Measurements from ENCODE around the gene PDCD1.
"Not testable (repeated sequence)": the region's sequence is repeated elsewhere in the genome, so short reads cannot be mapped to it uniquely, and the experiment has no call there.

The PDCD1 gene

GRCh38 chr2:241851325-241852115 is 7.2 kb downstream of the PDCD1 start:
- ATAC-seq = no peak

DNA sequence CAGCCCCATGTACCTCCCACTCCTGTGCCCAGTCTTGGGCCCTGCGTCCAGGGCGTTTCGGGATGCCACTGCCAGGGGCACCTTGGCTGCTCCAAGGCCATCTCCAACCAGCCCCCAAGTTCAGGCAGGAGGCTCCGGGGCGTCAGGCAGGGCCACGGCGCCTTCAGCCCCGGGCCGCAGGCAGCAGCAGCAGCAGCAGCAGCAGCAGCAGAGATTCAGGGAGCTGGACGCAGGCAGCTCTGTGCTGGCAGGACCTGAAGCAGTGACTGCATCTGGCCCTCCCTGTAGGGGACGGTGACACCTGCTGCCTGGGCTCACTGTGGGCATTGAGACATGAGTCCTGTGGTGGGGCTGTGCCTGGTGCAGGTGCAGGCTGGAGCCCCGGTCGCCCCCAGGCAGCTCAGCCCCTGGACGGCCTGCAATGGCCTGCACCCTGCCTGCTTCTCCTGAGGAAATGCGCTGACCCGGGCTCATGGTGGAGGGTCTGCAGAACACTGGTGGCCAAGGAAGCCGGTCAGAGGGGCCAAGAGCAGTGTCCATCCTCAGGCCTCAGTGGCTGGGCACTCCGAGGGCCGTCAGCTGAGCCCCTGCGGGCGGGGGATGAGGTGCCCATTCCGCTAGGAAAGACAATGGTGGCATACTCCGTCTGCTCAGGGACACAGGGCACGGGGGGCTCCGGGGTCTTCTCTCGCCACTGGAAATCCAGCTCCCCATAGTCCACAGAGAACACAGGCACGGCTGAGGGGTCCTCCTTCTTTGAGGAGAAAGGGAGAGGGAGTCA is 8.0 kb downstream of the PDCD1 start:
- no peak for ATAC-seq

DNA sequence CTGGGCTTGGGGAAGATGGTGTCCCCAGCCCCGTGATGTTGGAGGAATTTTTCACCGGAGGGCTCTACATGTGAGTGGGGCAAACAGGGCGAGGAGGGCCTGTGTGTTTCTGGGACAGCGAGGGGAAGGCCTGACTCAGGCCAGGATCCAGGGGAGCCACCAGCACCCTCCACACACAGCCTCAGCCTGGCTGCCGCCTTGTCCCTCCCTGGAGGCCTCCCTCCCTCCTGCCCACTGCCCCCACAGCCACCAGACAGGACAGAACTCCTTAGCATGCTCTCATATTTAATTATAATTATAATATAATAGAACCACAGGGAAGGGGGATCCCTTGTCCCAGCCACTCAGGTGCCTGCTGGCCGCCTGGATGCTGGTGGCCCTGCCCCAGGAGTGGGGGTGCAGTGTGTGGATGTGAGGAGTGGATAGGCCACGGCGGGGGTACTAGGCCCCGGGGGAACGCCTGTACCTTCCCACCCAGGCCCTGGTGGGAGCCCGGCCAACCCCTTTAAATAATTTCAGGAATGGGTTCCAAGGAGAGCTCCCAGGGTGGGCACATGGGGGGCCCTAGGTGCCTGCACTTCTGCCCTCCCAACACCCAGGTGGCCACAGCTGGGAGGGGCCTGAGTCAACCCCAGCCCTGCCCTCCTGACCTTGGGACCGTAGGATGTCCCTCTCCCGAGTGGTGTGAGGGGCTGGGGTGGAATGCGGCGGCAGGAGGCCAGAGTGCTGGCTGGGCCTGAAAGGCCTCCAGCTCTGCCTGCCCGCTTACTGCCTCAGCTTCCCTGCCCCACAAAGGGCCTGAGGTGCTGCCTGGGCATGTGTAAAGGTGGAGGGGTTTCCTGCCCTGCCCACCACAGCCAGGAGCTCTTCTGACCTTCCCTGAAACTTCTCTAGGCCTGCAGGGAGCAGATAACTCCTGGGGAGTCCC is 8.8 kb downstream of the PDCD1 start:
- ATAC-seq = no peak

- ATAC-seq = no peak
These were observed 9.7 kb downstream of the PDCD1 start for GRCh38 chr2:241848761-241849615.

DNA sequence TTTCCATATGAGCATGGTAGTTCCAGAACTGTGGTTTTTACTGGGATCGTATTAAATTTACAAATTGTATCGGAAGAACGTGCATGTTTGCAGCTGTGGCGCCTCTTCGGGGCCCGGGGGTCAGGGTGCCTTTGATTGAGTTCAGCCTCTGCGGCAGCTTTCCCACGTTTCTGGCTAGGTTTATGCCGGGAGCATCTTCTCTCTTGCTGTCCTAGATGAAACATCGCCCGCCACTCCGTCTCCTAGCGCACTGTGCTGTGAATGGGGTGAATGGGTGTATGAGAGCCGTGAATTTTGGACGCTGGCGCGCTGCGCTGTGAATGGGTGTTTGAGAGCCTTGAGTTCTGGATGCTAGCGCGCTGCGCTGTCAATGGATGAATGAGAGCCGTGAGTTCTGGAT is 12.3 kb downstream of the PDCD1 start:
- no peak for ATAC-seq

DNA sequence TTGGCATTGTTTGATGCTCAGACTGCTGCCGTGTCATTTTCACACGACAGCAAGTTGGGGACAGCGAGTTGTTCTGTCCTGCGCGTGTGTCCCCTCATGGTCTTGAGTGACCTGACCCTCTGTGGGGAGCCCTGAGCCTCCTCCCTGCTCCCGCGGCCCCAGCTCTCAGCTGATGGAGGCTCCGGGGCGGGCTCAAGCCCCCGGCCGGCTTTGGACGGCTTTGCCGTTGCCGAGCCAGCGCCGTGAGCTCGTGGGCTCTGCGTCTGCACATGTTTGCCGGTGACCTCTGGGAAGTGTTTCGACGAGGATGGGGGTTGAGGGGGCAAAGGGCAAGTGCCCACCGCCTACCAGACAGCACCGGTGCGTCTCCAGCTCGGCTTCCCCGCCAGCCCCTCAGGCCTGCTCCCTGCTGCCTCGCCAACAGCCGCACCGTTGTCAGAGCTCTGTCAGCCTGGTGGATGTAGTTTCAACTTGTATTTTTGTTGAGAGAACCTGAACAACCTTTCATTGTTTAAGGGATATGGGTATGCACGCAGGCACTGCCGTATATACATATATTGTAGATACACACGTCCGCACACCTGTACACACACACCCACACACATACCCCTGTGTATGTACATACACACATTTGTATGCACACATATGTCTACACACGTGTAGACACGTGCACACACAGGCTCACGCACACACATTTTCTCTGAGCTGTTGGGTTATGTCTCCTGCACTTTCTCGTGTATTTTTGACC is 13.7 kb downstream of the PDCD1 start:
- ATAC-seq = no peak

DNA sequence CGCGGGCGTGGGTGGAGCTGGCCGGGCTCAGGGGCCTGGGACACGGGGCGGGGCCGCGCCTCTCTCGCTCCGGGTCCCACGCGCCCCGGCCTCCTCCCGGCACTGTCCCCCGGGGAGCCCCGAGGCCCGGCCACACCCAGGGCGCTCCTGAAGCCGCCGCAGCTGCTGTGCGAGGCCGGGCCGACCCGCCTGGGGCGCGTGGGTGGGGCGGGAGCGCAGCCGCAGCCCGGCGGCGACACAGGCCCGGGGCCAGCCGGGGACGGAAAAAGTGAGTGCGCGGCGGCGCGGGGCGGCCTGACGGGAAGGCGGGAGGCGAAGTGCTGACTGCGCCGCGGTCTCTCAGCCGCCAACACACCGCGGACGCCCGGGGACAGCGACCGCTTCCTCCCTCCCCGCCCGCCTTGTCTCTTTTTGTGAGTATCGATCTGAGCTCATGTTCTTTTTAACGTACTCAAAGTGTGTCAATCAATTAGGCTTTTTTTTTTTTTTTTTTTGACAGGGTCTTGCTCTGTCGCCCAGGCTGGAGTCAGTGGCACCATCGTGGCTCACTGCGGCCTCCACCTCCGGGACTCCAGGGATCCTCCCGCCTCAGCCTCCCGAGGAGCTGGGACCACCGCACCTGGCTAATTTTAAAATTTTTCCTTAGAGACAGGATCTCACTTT is 14.5 kb downstream of the PDCD1 start:
- ATAC-seq = peak; percentile 83 to 85

DNA sequence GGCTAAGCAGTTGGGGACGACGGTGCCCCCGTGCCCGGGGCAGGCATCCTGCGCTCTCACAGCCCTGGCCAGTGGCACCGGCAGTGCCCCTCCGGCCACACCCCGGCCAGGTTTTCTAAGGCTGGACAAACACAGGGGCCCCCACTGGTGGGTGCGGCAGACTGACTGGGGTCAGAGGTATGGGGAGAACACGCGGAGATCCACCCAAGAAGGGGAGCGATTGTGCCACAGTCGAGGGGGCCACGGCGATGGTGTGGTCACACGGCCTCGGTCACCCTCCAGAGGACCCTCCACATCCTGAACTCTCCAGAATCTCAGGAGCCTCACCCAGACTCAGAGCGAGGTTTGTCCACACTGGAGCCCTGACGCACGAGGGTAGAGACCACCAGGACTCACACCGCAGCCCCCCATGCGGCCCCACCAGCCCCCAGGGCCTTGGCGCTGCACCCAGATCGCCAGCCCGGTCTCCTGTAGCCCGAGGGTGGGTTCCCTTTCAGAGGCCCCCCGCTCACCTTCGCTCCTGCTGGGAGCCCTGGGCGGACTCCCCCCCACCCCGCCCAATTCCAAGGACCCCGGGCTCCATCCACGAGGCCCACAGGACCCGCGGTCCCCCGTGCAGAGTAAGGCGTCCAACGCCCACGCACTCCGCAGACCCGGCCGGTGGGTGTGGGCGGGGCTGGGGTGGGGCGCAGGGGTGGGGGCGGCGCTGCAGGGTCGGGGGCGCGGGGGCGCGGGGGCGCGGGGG is 15.2 kb downstream of the PDCD1 start:
- ATAC-seq = no peak

DNA sequence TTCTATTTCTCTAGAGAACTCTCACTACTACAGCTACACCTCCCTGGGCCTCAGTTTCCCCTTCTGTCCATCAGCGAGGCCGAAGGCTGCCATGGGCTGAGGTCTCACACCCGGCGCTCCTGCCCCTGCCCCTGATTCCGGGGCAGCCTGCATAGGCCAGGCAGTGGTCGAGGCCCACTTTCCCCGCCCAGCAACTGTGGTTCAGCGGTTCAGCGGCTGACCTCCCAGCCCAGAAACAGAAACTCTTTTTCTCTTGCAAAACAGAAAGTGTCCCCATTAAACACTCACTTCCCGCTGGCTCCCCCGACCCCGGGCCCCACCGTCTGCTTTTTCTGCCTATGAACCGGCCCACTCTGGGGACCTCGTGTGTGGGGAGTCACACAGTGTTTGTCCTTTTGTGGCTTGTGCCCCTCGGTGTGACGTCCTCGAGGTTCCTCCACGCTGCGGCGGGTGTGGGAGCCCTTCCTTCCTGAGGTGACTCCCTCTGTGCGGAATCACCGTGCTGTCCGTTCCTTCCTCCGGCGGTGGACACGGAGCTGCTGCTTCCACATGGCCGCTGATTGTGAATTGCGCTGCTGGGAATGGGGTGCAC is 16.0 kb downstream of the PDCD1 start:
- peak; percentile 13 to 31 for ATAC-seq

GRCh38 chr2:241842067-241842415 is 16.7 kb downstream of the PDCD1 start:
- no peak for ATAC-seq

GRCh38 chr2:241841181-241842066 is 17.3 kb downstream of the PDCD1 start:
- ATAC-seq = no peak

- ATAC-seq = no peak
These were observed 21.3 kb downstream of the PDCD1 start for GRCh38 chr2:241837197-241837965.

GRCh38 chr2:241836292-241836691 is 22.4 kb downstream of the PDCD1 start:
- no peak for ATAC-seq

DNA sequence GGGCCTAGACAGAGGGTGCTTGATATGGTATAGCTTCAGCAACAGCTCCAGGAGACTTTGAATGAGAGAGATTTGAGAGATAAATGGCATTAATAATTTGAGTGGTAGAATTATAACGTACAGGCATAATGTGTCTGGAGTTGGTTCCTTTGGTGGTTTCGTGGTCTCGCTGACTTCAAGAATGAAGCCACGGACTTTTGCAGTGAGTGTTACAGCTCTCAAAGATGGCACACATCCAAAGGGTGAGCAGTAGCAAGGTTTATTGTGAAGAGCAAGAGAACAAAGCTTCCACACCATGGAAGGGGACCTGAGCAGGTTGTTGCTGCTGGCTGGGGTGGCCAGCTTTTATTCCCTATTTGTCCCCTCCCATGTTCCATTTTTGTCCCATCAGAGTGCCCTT is 23.1 kb downstream of the PDCD1 start:
- no peak for ATAC-seq

- ATAC-seq = no peak
These were observed 24.0 kb downstream of the PDCD1 start for GRCh38 chr2:241834527-241835210.

DNA sequence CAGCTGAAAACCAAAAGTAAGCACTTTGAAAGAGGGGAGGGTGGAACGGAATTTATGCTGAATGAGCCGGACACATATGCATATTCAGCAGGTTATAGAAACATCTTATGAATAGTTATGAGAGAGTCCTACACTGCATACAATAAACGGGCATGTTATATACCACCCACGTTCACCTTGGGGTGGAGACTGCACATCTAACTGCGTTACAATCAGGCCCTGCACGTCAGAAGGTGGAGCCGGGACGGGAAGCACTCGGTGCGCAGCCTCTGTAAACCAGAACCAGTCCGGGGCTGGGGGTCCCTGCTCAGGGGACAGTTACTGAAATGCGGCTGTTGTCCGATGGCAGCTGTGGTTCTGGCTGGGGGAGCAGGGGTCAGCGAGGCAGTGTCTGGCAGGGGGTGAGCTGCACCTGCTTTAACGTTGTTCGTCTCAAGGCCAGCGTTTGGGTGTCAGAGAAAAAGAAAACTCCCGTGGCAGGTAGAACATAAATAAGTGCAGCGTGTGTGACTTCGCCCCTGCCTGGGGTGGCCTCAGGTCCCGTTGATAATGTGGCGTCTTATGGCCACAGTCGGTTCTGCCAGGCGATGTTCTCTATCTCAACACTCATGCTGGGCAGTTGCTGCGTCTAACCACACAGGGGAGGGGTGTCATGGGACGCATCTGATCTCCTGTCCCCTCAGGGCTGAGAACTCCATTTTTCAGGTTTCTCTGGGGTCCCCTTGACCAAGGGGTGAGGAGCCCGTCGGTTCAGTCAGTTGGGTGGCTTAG is 24.8 kb downstream of the PDCD1 start:
- not testable (repeated sequence) for ATAC-seq

Data from activated CD4-positive, CD25-positive, alpha-beta regulatory T cell treated with anti-CD3 and anti-CD28 coated beads, Interleukin-2, amount 50 U/mL, for 24 hours (primary cell).